ENCODE measurements around the gene SRPRA. TPM values are rescaled to one million over a fixed set of nuclear protein-coding genes. Genes with fewer than 3 reads are reported as not detected.

The SRPRA gene
- total RNA-seq, 1 donor from 2014 or later: 86.2 TPM

- no peaks in the 10 kb centered on the region for H3K27me3 ChIP-seq (ENCODE audit: control insufficient read depth, insufficient read depth, low read length)
- H3K36me3 ChIP-seq (ENCODE audit: control insufficient read depth, insufficient read depth, low read length): peaks cover 11% of the 10 kb centered on the region
- peak overlapping the region; percentile 90 for H3K4me3 ChIP-seq (ENCODE audit: low read depth, low read length)
- no peak for TF ChIP-seq CTCF (IDR thresholded peaks at IDR 0.05; ENCODE audit: insufficient read depth, low read length, poor library complexity, severe bottlenecking)
- no peak for DNase-seq (ENCODE audit: low read depth)
Observed at GRCh38 chr11:126268361-126268707, 361 bp downstream of the SRPRA start.

GRCh38 chr11:126267650-126268049, 1.0 kb downstream of the SRPRA start:
- Histone ChIP-seq H3K36me3 (ENCODE audit: control insufficient read depth, insufficient read depth, low read length) (peaks cover 11% of the 10 kb centered on the region), H3K4me3 (ENCODE audit: low read depth, low read length) (peak overlapping the region; percentile 90), H3K27me3 (ENCODE audit: control insufficient read depth, insufficient read depth, low read length) (no peaks in the 10 kb centered on the region)
- no peak for DNase-seq (ENCODE audit: low read depth)
- TF ChIP-seq CTCF (IDR thresholded peaks at IDR 0.05; ENCODE audit: insufficient read depth, low read length, poor library complexity, severe bottlenecking): no peak

- Histone ChIP-seq H3K27me3 (ENCODE audit: control insufficient read depth, insufficient read depth, low read length) (no peaks in the 10 kb centered on the region), H3K36me3 (ENCODE audit: control insufficient read depth, insufficient read depth, low read length) (peaks cover 11% of the 10 kb centered on the region), H3K4me3 (ENCODE audit: low read depth, low read length) (no peak overlapping the region)
- no peak for DNase-seq (ENCODE audit: low read depth)
- TF ChIP-seq CTCF (IDR thresholded peaks at IDR 0.05; ENCODE audit: insufficient read depth, low read length, poor library complexity, severe bottlenecking): no peak
Observed at GRCh38 chr11:126265811-126266210, 2.9 kb downstream of the SRPRA start.

GRCh38 chr11:126263489-126263888, 5.2 kb downstream of the SRPRA start:
- peaks cover 11% of the 10 kb centered on the region for H3K36me3 ChIP-seq (ENCODE audit: control insufficient read depth, insufficient read depth, low read length)
- no peaks in the 10 kb centered on the region for H3K27me3 ChIP-seq (ENCODE audit: control insufficient read depth, insufficient read depth, low read length)
- no peak overlapping the region for H3K4me3 ChIP-seq (ENCODE audit: low read depth, low read length)
- no peak for TF ChIP-seq CTCF (IDR thresholded peaks at IDR 0.05; ENCODE audit: insufficient read depth, low read length, poor library complexity, severe bottlenecking)
- DNase-seq (ENCODE audit: low read depth): no peak

- TF ChIP-seq CTCF (IDR thresholded peaks at IDR 0.05; ENCODE audit: insufficient read depth, low read length, poor library complexity, severe bottlenecking): no peak
- Histone ChIP-seq H3K27me3 (ENCODE audit: control insufficient read depth, insufficient read depth, low read length) (no peaks in the 10 kb centered on the region), H3K4me3 (ENCODE audit: low read depth, low read length) (no peak overlapping the region), H3K36me3 (ENCODE audit: control insufficient read depth, insufficient read depth, low read length) (peaks cover 11% of the 10 kb centered on the region)
- no peak for DNase-seq (ENCODE audit: low read depth)
Observed at GRCh38 chr11:126262216-126262615, 6.5 kb downstream of the SRPRA start.

GRCh38 chr11:126257764-126258163, 10.9 kb downstream of the SRPRA start:
- no peak overlapping the region for H3K4me3 ChIP-seq (ENCODE audit: low read depth, low read length)
- TF ChIP-seq CTCF (IDR thresholded peaks at IDR 0.05; ENCODE audit: insufficient read depth, low read length, poor library complexity, severe bottlenecking): no peak
- DNase-seq (ENCODE audit: low read depth): no peak
- H3K27me3 ChIP-seq (ENCODE audit: control insufficient read depth, insufficient read depth, low read length): no peaks in the 10 kb centered on the region
- H3K36me3 ChIP-seq (ENCODE audit: control insufficient read depth, insufficient read depth, low read length): no peaks in the 10 kb centered on the region
